Measurements from ENCODE around the gene PPP2R2B. TPM values are rescaled to one million over a fixed set of nuclear protein-coding genes. Genes with fewer than 3 reads are reported as not detected.
A peak's percentile ranks its signal among the peaks of the same experiment; 100 is the strongest.

PPP2R2B gene
- total RNA-seq, 4 donors from 2014 or later, result 9.4 to 29.4 (median 20.7) TPM

- TF ChIP-seq EP300 (IDR thresholded peaks at IDR 0.05), result no peak
- TF ChIP-seq CTCF (IDR thresholded peaks at IDR 0.05), result no peak
- TF ChIP-seq POLR2A (IDR thresholded peaks at IDR 0.05), result no peak
- Histone ChIP-seq H3K36me3 (no peaks in the 10 kb centered on the region), H3K27me3 (no peaks in the 10 kb centered on the region), H3K9me3 (no peaks in the 10 kb centered on the region), H3K4me3 (no peak overlapping the region), H3K4me1 (peaks cover 0 to 20% (median 0%) of the 10 kb centered on the region in 4 donors), H3K27ac (peak overlapping the region in 2 of 4 donors; percentile 22 to 29)
- 40 to 48% methylated on average over 3 of the region's 3 CpGs for WGBS, 2 donors
- no peak for DNase-seq (ENCODE audit: low spot score in 2 of 2)
Observed at GRCh38 chr5:146669656-146670055, 208.9 kb downstream of the PPP2R2B start.

DNA sequence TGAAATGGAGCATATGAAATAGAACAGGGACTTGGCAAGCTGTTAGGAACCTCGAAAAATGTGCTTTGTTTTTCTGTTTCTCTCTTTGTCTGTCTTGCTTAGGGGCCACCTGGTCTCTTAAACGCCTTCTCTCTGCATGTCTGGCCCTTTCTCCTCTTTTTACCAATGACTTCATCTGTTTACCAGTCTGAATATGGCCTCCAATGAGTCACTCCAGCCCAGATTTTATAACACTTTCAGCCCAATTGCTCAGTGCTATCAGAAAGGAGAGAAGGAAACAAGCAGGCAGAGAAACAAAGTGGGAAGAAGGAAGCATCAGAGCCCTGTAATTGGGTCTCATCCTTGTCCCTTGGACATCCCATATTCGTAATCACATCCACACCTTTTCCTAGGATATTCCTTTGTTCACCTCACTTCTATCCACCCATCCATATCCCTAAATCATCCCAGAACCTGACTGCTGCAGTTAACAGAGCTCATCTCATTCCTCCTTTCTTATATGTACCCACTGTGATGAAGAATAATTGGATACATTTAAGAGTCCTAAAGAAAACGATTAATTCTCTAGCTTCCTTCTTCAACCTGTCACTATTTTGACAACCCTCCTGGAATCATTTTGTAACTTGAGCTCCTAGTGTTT is 210.8 kb downstream of the PPP2R2B start:
- DNase-seq (ENCODE audit: low spot score in 2 of 2), result no peak
- Histone ChIP-seq H3K27ac (peak overlapping the region in 2 of 4 donors; percentile 69 to 78), H3K4me3 (no peak overlapping the region), H3K27me3 (no peaks in the 10 kb centered on the region), H3K9me3 (no peaks in the 10 kb centered on the region), H3K4me1 (peaks cover 0 to 20% (median 0%) of the 10 kb centered on the region in 4 donors), H3K36me3 (no peaks in the 10 kb centered on the region)
- 42 to 43% methylated on average over 4 of the region's 4 CpGs for WGBS, 2 donors
- TF ChIP-seq CTCF (IDR thresholded peaks at IDR 0.05), result no peak
- no peak for TF ChIP-seq POLR2A (IDR thresholded peaks at IDR 0.05)
- peak in 1 of 2 donors; percentile 60 for TF ChIP-seq EP300 (IDR thresholded peaks at IDR 0.05)

DNA sequence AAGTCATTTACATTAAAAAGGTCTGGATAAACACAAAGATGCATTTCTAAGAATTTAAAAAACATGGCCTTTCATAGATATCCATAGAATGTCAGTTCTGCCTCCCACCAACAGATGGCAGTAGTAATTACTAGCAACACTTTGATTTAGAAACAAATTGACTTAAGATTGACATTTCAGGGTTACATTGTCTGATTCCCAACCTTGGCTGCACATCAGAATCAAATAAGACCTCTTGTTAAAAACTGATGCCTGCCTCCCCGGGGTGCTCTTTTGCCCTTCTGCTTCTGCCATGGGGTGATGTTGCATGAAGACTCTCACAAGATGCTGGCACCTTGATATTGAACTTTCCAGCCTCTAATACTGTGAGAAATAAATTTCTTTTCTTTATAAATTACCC is 216.3 kb downstream of the PPP2R2B start:
- H3K27me3 ChIP-seq, result no peaks in the 10 kb centered on the region
- no peak overlapping the region for H3K27ac ChIP-seq
- no peaks in the 10 kb centered on the region for H3K9me3 ChIP-seq
- 66 to 90% methylated on average over 1 of the region's 1 CpG for WGBS, 2 donors
- H3K4me3 ChIP-seq, result no peak overlapping the region
- no peaks in the 10 kb centered on the region for H3K36me3 ChIP-seq
- DNase-seq (ENCODE audit: low spot score in 2 of 2), result peak in 1 of 2 donors; percentile 63
- TF ChIP-seq POLR2A (IDR thresholded peaks at IDR 0.05) (no peak), EP300 (IDR thresholded peaks at IDR 0.05) (no peak), CTCF (IDR thresholded peaks at IDR 0.05) (peak in 3 of 5 experiments; percentile 15 to 50 (median 28))
- peaks cover 0 to under 1% (median 0%) of the 10 kb centered on the region in 4 donors for H3K4me1 ChIP-seq

DNA sequence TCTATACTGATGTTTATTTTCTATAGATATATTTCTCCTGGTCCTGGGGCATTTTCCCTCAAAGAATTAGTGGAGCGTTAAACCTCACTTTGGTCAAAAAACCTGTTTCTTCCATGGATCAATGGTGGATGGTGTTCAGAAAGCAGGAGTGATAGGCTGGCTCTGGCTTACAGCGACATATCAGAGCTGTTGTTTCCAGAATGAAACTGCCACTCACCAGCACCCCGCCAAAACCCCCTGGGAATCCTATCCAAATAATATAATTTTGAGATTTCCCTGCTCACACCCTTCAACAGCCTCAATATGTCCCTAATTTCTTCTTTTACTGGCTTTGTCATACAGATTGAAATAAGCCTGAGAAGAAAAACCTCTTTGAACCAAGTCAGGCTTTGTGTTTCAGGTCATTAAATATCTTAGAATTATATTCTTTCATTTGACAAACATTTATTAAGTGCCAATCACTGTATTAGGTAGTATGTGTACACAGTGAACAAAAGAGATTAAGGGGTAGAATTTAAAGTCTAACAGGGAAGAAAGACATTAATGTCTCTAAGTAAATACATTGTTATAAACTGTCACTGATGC is 218.1 kb downstream of the PPP2R2B start:
- Histone ChIP-seq H3K36me3 (no peaks in the 10 kb centered on the region), H3K27me3 (no peaks in the 10 kb centered on the region), H3K4me3 (no peak overlapping the region), H3K9me3 (no peaks in the 10 kb centered on the region), H3K27ac (no peak overlapping the region), H3K4me1 (no peaks in the 10 kb centered on the region)
- DNase-seq (ENCODE audit: low spot score in 2 of 2), result no peak
- WGBS, 2 donors, result 85 to 88% methylated on average over 3 of the region's 3 CpGs
- no peak for TF ChIP-seq EP300 (IDR thresholded peaks at IDR 0.05)
- TF ChIP-seq CTCF (IDR thresholded peaks at IDR 0.05), result no peak

DNA sequence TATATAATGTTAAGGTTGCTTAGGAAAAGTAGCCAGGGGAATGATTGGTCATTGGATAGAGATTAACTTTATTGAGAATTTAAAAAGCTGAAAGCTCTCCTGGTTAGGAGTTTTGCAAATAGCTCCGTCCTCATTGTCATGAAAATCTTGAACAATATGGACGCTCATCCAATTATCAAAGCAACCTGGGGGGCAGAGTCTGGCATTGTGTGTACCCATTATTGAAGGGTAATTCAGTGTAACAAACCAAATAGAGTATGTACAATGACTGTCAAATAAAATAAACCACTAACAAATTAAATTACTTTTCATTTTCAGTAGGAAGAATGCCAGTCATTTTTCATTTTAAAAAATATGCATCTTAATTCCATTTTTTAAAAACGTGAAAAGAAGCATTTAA is 218.6 kb downstream of the PPP2R2B start:
- TF ChIP-seq CTCF (IDR thresholded peaks at IDR 0.05) (no peak), EP300 (IDR thresholded peaks at IDR 0.05) (no peak), POLR2A (IDR thresholded peaks at IDR 0.05) (no peak)
- 73 to 74% methylated on average over 3 of the region's 3 CpGs for WGBS, 2 donors

More for the DNA sequence above, 218.6 kb downstream of the PPP2R2B start:
- no peaks in the 10 kb centered on the region for H3K27me3 ChIP-seq
- H3K27ac ChIP-seq, result no peak overlapping the region
- no peaks in the 10 kb centered on the region for H3K9me3 ChIP-seq
- no peak for DNase-seq (ENCODE audit: low spot score in 2 of 2)
- no peaks in the 10 kb centered on the region for H3K4me1 ChIP-seq
- no peaks in the 10 kb centered on the region for H3K36me3 ChIP-seq
- H3K4me3 ChIP-seq, result no peak overlapping the region
